ENCODE results near the gene TCAIM.

GRCh38 chr3:44365952-44366351 is 27.4 kb downstream of the TCAIM start:
- TF ChIP-seq, protein P1, sequence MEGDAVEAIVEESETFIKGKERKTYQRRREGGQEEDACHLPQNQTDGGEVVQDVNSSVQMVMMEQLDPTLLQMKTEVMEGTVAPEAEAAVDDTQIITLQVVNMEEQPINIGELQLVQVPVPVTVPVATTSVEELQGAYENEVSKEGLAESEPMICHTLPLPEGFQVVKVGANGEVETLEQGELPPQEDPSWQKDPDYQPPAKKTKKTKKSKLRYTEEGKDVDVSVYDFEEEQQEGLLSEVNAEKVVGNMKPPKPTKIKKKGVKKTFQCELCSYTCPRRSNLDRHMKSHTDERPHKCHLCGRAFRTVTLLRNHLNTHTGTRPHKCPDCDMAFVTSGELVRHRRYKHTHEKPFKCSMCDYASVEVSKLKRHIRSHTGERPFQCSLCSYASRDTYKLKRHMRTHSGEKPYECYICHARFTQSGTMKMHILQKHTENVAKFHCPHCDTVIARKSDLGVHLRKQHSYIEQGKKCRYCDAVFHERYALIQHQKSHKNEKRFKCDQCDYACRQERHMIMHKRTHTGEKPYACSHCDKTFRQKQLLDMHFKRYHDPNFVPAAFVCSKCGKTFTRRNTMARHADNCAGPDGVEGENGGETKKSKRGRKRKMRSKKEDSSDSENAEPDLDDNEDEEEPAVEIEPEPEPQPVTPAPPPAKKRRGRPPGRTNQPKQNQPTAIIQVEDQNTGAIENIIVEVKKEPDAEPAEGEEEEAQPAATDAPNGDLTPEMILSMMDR (IDR thresholded peaks at IDR 0.05), result no peak
- TF ChIP-seq POLR2A (IDR thresholded peaks at IDR 0.05), result no peak

Data from testis (tissue), 2 donors.